ENCODE data around the gene SV2C.
"Not testable (repeated sequence)": the region's sequence is repeated elsewhere in the genome, so short reads cannot be mapped to it uniquely, and the experiment has no call there.

The SV2C gene

DNA sequence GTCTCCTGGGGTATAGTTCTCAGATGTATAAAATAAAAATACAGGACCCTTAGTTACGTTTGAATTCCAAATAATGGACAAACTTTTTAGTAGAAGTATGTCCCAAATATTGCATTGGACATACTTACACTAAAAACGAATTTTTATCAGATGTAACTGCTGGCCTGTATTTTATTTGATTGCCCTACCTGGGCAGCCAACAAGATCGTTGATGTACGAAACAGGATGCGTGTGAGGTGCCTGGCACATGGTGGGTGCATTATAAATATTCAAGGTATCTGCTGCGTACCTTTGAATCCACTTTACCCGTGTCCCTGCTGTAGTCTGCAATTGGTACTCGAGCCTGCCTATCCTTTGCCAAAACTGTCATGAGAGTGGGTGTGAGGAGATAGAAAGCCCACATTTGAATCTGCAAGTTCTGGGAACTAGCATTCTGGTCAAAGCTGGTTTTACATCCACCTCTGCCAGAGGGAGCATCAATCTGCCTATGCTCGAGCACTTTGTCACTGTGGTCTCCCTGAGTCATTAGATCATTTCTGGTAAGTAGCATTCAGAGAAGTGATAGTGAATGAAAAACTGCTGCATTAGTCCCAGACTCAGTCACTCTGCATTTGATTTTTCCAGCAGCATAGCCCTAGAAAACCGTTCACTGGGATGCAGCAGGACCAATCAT, 186.2 kb downstream of the SV2C start:
- no peak for DNase-seq

GRCh38 chr5:76269932-76270610, 186.9 kb downstream of the SV2C start:
- DNase-seq, result no peak

DNA sequence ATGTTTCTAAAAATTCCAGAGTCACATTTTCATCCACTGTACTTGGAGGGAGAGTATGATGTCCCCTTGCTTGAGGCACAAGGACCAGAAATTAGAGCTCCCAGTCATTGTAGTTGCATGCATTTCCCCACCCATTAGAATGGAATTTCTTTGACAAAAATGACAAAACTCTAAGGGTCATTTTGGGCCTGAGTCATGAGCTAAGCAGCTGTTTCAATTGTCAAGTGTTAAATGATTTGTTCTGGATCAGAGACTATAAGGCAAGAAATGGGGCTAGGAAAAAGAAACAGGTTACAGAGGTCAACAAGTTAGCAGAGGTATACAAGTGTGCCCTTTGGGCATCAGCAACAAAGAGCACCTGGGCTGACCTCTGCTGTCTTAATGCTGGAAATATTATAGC, 188.7 kb downstream of the SV2C start:
- DNase-seq, result no peak

- DNase-seq, result no peak
Measured at GRCh38 chr5:76273206-76273885, 190.2 kb downstream of the SV2C start.

DNA sequence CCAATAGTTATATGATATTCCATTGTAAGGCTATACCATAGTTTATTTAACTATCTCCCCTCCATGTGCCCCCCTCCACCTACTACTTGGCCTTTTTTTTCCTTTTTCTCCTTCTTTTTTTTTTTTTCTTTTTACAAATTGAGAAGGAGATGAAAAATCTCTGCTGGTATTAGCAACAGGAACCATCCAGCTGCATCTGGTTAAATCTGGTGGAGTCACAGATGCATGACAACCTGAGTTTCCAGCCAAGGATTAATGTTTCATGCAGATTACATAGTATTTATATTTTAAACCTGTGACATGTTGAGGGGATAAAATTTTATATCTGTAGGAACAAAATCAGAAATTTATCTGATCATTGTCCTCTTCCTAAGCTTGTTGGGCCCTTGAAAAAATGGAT, 191.4 kb downstream of the SV2C start:
- DNase-seq, result no peak

DNA sequence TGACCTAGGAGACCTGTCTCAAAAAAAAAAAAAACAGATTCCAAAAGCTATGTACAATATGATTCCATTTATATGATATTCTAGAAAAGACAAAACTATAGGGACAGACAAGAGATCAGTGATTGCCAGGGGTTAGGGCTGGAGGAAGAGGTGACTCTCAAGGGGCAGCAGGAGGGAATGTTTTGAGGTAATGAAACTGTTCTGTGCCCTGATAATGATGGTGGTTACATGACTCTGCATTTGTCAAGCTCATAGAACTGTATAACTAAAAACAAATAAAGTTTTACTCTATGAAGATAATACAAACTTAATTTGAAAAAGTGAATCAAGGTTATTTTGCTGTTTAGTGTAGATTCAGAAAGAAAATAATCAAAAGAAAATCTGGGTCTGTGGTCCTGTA, 194.6 kb downstream of the SV2C start:
- DNase-seq, result no peak

GRCh38 chr5:76278261-76278789, 195.1 kb downstream of the SV2C start:
- DNase-seq, result no peak

DNA sequence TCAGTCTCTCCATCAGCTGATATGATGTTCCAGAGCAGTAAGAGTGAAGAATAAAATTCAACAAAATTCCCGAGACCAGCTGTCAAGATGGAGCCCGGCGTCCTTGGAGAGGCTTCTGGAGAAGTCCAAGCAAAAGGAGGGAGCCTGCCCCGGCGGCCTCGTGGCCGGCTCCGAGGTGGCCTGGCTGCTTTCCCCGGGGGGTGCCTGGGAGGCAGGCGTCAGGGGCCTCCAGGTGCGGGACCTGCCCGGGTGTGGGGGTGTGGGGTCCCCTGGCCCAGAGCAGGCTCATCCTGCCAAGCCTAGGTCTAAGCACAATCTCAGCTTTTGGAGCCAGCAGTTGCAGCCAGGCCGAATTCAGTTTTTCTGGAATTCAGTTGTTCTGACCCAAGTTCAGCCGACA, 197.3 kb downstream of the SV2C start:
- DNase-seq, result no peak

- DNase-seq, result no peak
Measured at GRCh38 chr5:76283670-76284069, 200.5 kb downstream of the SV2C start.

GRCh38 chr5:76289692-76290091, 206.5 kb downstream of the SV2C start:
- no peak for DNase-seq

DNA sequence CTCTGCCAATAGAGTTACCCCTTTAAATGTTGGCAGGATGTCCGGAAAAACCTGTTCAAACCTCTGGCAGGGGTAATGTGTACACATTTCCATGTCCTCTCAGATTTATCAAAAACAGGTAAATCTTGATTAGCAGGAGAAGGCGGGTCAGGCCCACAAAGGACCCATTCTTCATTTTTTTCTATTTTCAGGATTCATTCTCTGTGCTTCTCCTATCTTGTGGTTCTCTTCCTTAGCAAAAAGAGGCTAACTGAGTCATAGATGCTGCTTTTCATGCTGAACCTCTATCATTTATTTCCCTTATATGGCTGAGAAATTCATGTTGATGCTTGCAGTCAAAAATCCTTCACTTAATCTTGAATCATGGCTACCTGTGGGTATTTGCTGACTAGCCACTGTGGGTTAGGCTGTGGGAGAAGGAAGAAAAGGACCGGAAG, 207.2 kb downstream of the SV2C start:
- no peak for DNase-seq

- DNase-seq, result no peak
Measured at GRCh38 chr5:76291305-76292077, 208.3 kb downstream of the SV2C start.

DNA sequence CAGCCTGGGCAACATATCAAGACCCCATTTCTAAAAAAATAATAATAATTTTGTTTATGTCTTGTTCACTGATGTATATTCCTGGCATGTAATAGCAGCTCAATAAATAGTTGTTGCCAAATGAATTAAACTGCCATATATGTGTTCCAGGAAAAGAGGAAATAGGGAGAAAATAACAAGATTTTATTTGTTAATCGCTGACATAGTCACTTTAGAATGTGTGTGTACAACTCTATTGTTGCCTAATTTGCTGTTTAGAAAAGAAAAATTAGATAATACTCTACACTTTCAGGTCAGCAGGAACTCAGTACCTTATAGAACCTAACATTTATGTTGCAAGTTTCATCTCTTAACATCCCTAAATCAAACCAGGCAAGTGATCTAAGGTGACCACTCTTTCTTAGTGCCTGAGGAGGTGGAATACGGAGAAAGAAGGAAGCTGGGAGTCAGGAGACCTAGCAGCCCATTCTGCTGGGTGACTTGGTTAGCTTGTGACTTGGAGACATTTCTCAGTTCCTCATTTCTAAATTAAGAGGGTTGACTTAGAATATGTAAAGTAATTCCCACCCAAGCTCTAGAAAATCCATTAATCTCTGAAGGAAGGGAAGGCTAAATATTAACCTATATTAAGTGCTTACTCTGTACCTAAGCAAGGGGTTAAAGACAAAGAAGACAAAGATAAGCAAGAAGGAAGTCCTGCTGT, 209.6 kb downstream of the SV2C start:
- DNase-seq, result no peak

- no peak for DNase-seq
Measured at GRCh38 chr5:76294573-76294972, 211.4 kb downstream of the SV2C start.

DNA sequence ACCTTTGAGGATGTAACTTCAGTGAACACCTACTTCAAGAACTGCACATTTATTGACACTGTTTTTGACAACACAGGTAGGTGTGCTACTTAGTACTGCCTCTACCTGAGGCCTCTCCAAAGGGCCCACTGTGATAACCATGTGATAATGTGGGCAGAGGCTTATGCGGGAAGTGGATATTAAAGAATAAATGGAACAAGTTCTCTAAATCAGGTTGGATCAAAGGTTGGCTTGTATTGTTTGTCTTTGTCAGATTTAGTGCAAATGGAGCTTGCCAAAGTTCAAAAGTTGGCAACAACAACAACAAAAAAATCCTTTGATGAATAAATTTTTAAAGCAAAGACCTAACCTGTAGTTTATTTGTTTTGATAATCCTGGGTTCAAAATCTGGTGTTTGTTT, 215.7 kb downstream of the SV2C start:
- no peak for DNase-seq

DNA sequence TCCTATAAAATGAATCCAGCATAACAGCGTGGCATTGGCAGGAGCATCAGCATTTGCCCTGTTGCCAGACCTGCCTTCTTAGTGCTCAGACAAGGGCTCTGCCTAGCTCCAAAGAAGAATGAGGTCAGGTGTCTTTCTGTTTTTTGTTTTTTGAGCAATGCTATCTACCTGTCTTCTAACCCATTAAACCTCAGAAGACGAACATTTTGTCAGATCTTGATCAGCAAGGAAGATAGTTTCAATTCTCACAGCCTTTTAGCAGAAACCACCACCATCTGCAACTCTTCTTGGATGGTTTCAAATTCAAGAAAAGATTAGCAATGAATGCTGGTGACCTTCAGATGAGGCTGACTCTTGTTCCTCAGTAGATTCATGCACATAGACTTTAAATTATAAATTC, 216.4 kb downstream of the SV2C start:
- DNase-seq, result no peak

GRCh38 chr5:76301932-76302331, 218.7 kb downstream of the SV2C start:
- not testable (repeated sequence) for DNase-seq

- not testable (repeated sequence) for DNase-seq
Measured at GRCh38 chr5:76302661-76303060, 219.5 kb downstream of the SV2C start.

DNA sequence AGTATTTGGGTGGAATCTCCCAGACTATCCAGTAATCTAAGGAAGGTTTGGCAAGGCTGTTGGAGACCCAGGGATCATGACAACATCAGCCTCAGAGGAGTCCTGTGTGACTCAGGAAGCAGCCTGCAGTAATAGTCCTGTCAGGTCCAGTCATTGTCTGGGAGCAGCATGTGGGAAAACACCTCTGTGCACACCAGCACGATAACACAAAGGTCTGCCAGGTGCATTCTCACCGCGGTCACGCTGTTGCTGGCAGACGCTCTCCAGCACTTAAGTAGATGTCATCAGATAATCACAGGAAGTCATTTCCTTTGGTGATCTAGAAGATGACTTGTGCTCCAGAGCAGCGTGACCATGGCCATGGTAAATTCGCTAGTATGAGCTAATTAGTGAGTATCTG, 220.7 kb downstream of the SV2C start:
- peak; percentile 28 for DNase-seq

DNA sequence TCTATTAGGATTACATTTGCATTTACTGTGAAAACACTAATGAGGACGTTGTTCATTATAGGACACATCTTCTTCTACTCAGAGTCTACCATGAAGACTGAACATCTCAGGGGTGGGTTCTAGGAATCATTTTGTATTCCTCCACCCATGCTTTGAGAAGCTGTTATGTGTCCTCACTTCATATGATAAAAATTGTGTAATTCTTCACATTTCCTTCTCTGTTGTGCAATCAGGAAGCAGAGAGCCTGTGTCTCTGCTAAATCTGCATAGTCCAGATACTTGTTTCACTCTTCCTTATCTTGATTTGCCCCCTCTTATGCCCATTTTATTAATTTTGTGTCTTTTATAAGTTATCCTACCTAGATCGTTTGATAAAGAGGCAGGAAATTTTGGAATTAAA, 222.1 kb downstream of the SV2C start:
- no peak for DNase-seq

DNA sequence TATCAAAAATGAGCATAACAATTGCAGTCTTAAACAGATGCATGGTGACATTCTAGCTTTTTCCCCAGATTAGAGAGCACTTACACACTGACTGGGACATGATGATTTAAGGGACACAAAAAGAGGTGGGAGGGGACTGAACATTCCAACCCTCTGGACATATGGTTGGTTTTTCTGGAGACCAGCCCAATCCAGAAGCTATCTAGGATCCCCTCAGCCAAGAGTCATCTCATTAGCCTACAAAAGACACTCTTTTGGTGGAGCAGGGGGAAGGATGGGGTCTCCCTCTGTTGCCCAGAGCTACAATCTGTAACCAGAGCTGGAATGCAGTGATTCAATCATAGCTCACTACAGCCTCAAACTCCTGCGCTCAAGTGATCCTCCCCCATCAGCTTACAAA, 222.6 kb downstream of the SV2C start:
- no peak for DNase-seq

DNA sequence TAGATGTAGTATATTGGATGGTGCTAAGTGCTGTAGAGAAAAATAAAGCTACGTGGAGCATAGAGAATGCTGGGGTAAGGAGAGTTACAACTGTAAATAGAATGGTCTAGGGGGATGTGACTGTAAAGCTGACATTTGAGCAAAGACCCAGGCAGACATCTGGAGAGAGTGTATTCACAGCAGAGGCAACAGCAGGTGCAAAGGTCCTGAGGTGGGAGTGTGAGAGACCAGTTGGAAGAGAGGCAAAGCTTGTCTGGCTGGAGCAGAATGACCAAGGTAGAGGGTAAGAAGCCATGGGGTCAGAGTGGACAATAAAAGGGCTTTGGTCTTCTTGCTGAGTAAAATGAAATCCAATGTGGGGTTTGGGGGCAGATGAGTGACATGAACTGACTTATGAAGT, 227.0 kb downstream of the SV2C start:
- DNase-seq, result no peak

GRCh38 chr5:76312783-76313182, 229.6 kb downstream of the SV2C start:
- DNase-seq, result no peak

All from CD4-positive, alpha-beta T cell treated with Interferon gamma for 1 hour (primary cell).